ENCODE measurements around the gene CCM2L. TPM values are rescaled to one million over a fixed set of nuclear protein-coding genes. Genes with fewer than 3 reads are reported as not detected.

The CCM2L gene
- polyA plus RNA-seq, 3 donors, result not detected

- no peak overlapping the region for H3K9ac ChIP-seq (ENCODE audit: insufficient read depth, low read length, poor library complexity, severe bottlenecking)
- peaks cover 95% of the 10 kb centered on the region for H3K4me1 Mint-ChIP-seq
- H3K9me3 Mint-ChIP-seq, result peaks cover 3 to 10% (median 6%) of the 10 kb centered on the region in 7 donors
- TF ChIP-seq, protein P1, sequence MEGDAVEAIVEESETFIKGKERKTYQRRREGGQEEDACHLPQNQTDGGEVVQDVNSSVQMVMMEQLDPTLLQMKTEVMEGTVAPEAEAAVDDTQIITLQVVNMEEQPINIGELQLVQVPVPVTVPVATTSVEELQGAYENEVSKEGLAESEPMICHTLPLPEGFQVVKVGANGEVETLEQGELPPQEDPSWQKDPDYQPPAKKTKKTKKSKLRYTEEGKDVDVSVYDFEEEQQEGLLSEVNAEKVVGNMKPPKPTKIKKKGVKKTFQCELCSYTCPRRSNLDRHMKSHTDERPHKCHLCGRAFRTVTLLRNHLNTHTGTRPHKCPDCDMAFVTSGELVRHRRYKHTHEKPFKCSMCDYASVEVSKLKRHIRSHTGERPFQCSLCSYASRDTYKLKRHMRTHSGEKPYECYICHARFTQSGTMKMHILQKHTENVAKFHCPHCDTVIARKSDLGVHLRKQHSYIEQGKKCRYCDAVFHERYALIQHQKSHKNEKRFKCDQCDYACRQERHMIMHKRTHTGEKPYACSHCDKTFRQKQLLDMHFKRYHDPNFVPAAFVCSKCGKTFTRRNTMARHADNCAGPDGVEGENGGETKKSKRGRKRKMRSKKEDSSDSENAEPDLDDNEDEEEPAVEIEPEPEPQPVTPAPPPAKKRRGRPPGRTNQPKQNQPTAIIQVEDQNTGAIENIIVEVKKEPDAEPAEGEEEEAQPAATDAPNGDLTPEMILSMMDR (IDR thresholded peaks at IDR 0.05), result no peak
- H3K36me3 ChIP-seq (replicated peaks in 1 of 2; ENCODE audit: control insufficient read depth in 1 of 2, insufficient read depth in 2 of 2, low read length in 2 of 2), result no peaks in the 10 kb centered on the region
- no peaks in the 10 kb centered on the region for H4K20me1 ChIP-seq (ENCODE audit: insufficient read depth, low read length)
- H3K9me3 ChIP-seq (replicated peaks in 1 of 2; ENCODE audit: control insufficient read depth in 1 of 2, insufficient read depth in 1 of 2, low read length in 2 of 2), result peaks cover 0 to 6% of the 10 kb centered on the region in 2 donors
- H3K4me3 Mint-ChIP-seq, result no peak overlapping the region
- no peak overlapping the region for H2AFZ ChIP-seq (ENCODE audit: insufficient read depth, low read depth, low read length, poor library complexity, severe bottlenecking)
- peaks cover 0 to 2% (median 2%) of the 10 kb centered on the region in 3 donors for H3K27me3 Mint-ChIP-seq (ENCODE audit: low read depth in 3 of 3)
- H3K27me3 ChIP-seq (ENCODE audit: control insufficient read depth in 2 of 2, insufficient read depth in 2 of 2, low read length in 2 of 2), result no peaks in the 10 kb centered on the region
- DNase-seq, result no peak
- H3K27ac ChIP-seq (ENCODE audit: low read depth in 1 of 2, low read length in 2 of 2), result peak overlapping the region; percentile 55 to 94
- peaks cover 0 to 3% of the 10 kb centered on the region in 2 donors for H3K36me3 Mint-ChIP-seq
- WGBS (ENCODE audit: insufficient coverage), result 74% methylated on average over 3 of the region's 4 CpGs
- peaks cover 99 to 100% of the 10 kb centered on the region in 2 donors for H3K4me1 ChIP-seq (ENCODE audit: control insufficient read depth in 1 of 2, insufficient read depth in 2 of 2, low read length in 2 of 2)
- no peak overlapping the region for H3K4me2 ChIP-seq (replicated peaks; ENCODE audit: extremely low read depth, low read length, poor library complexity, severe bottlenecking)
- no peak overlapping the region for H3K4me3 ChIP-seq (replicated peaks in 1 of 3; ENCODE audit: low read depth in 2 of 3, low read length in 3 of 3)
- intact Hi-C loops (cut with micrococcal nuclease), result loop anchor here (2.0 to 10.0 kb wide), 3 partner anchors 15 to 213 kb away; partner anchors contain the start of gene HCK (in 1 of the 2)
- H3K27ac Mint-ChIP-seq, result peak overlapping the region; percentile 66 to 99 (median 83)
- peaks cover 11% of the 10 kb centered on the region for H3K79me2 ChIP-seq (ENCODE audit: insufficient read depth, low read length)
Measured at GRCh38 chr20:32037929-32038328, 27.7 kb downstream of the CCM2L start.

GRCh38 chr20:32040142-32040953 is 30.1 kb downstream of the CCM2L start:
- no peaks in the 10 kb centered on the region for H3K27me3 ChIP-seq (ENCODE audit: control insufficient read depth in 2 of 2, insufficient read depth in 2 of 2, low read length in 2 of 2)
- no peak overlapping the region for H2AFZ ChIP-seq (ENCODE audit: insufficient read depth, low read depth, low read length, poor library complexity, severe bottlenecking)
- peak overlapping the region; percentile 62 for H3K4me2 ChIP-seq (replicated peaks; ENCODE audit: extremely low read depth, low read length, poor library complexity, severe bottlenecking)
- intact Hi-C loops (cut with micrococcal nuclease), result no loop called here
- H3K9ac ChIP-seq (ENCODE audit: insufficient read depth, low read length, poor library complexity, severe bottlenecking), result peak overlapping the region; percentile 60
- TF ChIP-seq, protein P1 (IDR thresholded peaks at IDR 0.05), result no peak
- DNase-seq, result peak; percentile 88 to 92 (median 90)
- peaks cover 89 to 91% of the 10 kb centered on the region in 2 donors for H3K4me1 ChIP-seq (ENCODE audit: control insufficient read depth in 1 of 2, insufficient read depth in 2 of 2, low read length in 2 of 2)
- H3K36me3 Mint-ChIP-seq, result peaks cover 0 to 3% of the 10 kb centered on the region in 2 donors
- H3K79me2 ChIP-seq (ENCODE audit: insufficient read depth, low read length), result peaks cover 11% of the 10 kb centered on the region
- peaks cover 3 to 10% (median 6%) of the 10 kb centered on the region in 7 donors for H3K9me3 Mint-ChIP-seq
- peaks cover 0 to 6% of the 10 kb centered on the region in 2 donors for H3K9me3 ChIP-seq (replicated peaks in 1 of 2; ENCODE audit: control insufficient read depth in 1 of 2, insufficient read depth in 1 of 2, low read length in 2 of 2)
- H3K36me3 ChIP-seq (replicated peaks in 1 of 2; ENCODE audit: control insufficient read depth in 1 of 2, insufficient read depth in 2 of 2, low read length in 2 of 2), result no peaks in the 10 kb centered on the region
- 0% methylated on average over 3 of the region's 10 CpGs for WGBS (ENCODE audit: insufficient coverage)
- peak overlapping the region; percentile 73 to 94 for H3K27ac ChIP-seq (ENCODE audit: low read depth in 1 of 2, low read length in 2 of 2)
- H3K4me3 ChIP-seq (replicated peaks in 1 of 3; ENCODE audit: low read depth in 2 of 3, low read length in 3 of 3), result peak overlapping the region in 1 of 3 experiments; percentile 47
- peak overlapping the region; percentile 49 to 83 for H3K4me3 Mint-ChIP-seq
- H3K4me1 Mint-ChIP-seq, result peaks cover 84% of the 10 kb centered on the region
- peak overlapping the region; percentile 97 to 99 (median 98) for H3K27ac Mint-ChIP-seq
- H3K27me3 Mint-ChIP-seq (ENCODE audit: low read depth in 3 of 3), result no peaks in the 10 kb centered on the region
- no peaks in the 10 kb centered on the region for H4K20me1 ChIP-seq (ENCODE audit: insufficient read depth, low read length)

Measured in CD14-positive monocyte (primary cell).